ENCODE measurements around the gene CAMK2D.

DNA sequence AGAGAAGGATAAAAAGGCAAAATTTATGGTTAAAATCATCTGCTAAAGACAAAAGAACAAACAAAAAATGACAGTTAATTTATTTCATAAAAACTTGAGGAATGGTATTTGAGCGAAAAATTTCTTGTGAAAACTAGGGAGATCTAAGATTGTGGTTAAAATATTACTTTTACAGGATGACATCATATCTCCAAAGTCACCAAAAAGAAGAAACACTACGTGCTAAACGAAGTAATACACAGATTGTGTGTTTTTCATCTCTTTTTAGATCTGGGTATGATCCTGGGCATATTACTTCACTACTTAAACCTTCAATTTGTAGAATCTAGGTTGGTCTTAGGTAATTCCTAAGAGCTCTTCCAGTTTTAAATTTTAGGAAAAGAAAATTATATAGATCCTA, 107.7 kb downstream of the CAMK2D start:
- TF ChIP-seq RAD21 (IDR thresholded peaks at IDR 0.05) (no peak), FOXA1 (IDR thresholded peaks at IDR 0.05) (no peak), JUND (IDR thresholded peaks at IDR 0.05) (no peak)
- TF ChIP-seq, protein P1, sequence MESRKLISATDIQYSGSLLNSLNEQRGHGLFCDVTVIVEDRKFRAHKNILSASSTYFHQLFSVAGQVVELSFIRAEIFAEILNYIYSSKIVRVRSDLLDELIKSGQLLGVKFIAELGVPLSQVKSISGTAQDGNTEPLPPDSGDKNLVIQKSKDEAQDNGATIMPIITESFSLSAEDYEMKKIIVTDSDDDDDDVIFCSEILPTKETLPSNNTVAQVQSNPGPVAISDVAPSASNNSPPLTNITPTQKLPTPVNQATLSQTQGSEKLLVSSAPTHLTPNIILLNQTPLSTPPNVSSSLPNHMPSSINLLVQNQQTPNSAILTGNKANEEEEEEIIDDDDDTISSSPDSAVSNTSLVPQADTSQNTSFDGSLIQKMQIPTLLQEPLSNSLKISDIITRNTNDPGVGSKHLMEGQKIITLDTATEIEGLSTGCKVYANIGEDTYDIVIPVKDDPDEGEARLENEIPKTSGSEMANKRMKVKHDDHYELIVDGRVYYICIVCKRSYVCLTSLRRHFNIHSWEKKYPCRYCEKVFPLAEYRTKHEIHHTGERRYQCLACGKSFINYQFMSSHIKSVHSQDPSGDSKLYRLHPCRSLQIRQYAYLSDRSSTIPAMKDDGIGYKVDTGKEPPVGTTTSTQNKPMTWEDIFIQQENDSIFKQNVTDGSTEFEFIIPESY (IDR thresholded peaks at IDR 0.05): no peak
- TF ChIP-seq, protein P2, sequence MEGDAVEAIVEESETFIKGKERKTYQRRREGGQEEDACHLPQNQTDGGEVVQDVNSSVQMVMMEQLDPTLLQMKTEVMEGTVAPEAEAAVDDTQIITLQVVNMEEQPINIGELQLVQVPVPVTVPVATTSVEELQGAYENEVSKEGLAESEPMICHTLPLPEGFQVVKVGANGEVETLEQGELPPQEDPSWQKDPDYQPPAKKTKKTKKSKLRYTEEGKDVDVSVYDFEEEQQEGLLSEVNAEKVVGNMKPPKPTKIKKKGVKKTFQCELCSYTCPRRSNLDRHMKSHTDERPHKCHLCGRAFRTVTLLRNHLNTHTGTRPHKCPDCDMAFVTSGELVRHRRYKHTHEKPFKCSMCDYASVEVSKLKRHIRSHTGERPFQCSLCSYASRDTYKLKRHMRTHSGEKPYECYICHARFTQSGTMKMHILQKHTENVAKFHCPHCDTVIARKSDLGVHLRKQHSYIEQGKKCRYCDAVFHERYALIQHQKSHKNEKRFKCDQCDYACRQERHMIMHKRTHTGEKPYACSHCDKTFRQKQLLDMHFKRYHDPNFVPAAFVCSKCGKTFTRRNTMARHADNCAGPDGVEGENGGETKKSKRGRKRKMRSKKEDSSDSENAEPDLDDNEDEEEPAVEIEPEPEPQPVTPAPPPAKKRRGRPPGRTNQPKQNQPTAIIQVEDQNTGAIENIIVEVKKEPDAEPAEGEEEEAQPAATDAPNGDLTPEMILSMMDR (IDR thresholded peaks at IDR 0.05; ENCODE audit: low read depth, low read length, missing input control): no peak
